ENCODE data around the gene EVC.
A peak's percentile ranks its signal among the peaks of the same experiment; 100 is the strongest.

The EVC gene

GRCh38 chr4:5710961-5711478 lies at the start of gene EVC:
TSS of gene EVC (plus strand) at chr4:5711201. CDS start at chr4:5711381, 180 bp downstream.
- H3K4me3 ChIP-seq (ENCODE audit: low read depth, low read length) = peak within 1 kb of the TSS; percentile 47

- H3K4me3 ChIP-seq (ENCODE audit: low read depth, low read length) = no peak overlapping the region
Observed at GRCh38 chr4:5661237-5661636, 49.8 kb upstream of the EVC start.

GRCh38 chr4:5662555-5662954 lies 48.4 kb upstream of the EVC start:
- H3K4me3 ChIP-seq (ENCODE audit: low read depth, low read length) = no peak overlapping the region

GRCh38 chr4:5664778-5665177 lies 46.2 kb upstream of the EVC start:
- H3K4me3 ChIP-seq (ENCODE audit: low read depth, low read length) = no peak overlapping the region

- H3K4me3 ChIP-seq (ENCODE audit: low read depth, low read length) = no peak overlapping the region
Observed at GRCh38 chr4:5666741-5667140, 44.3 kb upstream of the EVC start.

GRCh38 chr4:5676763-5677162 lies 34.2 kb upstream of the EVC start:
- no peak overlapping the region for H3K4me3 ChIP-seq (ENCODE audit: low read depth, low read length)

- H3K4me3 ChIP-seq (ENCODE audit: low read depth, low read length) = no peak overlapping the region
Observed at GRCh38 chr4:5678977-5679376, 32.0 kb upstream of the EVC start.

- H3K4me3 ChIP-seq (ENCODE audit: low read depth, low read length) = no peak overlapping the region
Observed at GRCh38 chr4:5683566-5683965, 27.4 kb upstream of the EVC start.

- H3K4me3 ChIP-seq (ENCODE audit: low read depth, low read length) = no peak overlapping the region
Observed at GRCh38 chr4:5685296-5685695, 25.7 kb upstream of the EVC start.

- no peak overlapping the region for H3K4me3 ChIP-seq (ENCODE audit: low read depth, low read length)
Observed at GRCh38 chr4:5686338-5686737, 24.7 kb upstream of the EVC start.

GRCh38 chr4:5689065-5689464 lies 21.9 kb upstream of the EVC start:
- no peak overlapping the region for H3K4me3 ChIP-seq (ENCODE audit: low read depth, low read length)

GRCh38 chr4:5691491-5692132 lies 19.4 kb upstream of the EVC start:
- H3K4me3 ChIP-seq (ENCODE audit: low read depth, low read length) = no peak overlapping the region

- no peak overlapping the region for H3K4me3 ChIP-seq (ENCODE audit: low read depth, low read length)
Observed at GRCh38 chr4:5693871-5694270, 17.1 kb upstream of the EVC start.

GRCh38 chr4:5696341-5696740 lies 14.7 kb upstream of the EVC start:
- no peak overlapping the region for H3K4me3 ChIP-seq (ENCODE audit: low read depth, low read length)

- no peak overlapping the region for H3K4me3 ChIP-seq (ENCODE audit: low read depth, low read length)
Observed at GRCh38 chr4:5700459-5700858, 10.5 kb upstream of the EVC start.

GRCh38 chr4:5701971-5702370 lies 9.0 kb upstream of the EVC start:
- no peak overlapping the region for H3K4me3 ChIP-seq (ENCODE audit: low read depth, low read length)

- no peak overlapping the region for H3K4me3 ChIP-seq (ENCODE audit: low read depth, low read length)
Observed at GRCh38 chr4:5703831-5704230, 7.2 kb upstream of the EVC start.

GRCh38 chr4:5704276-5704675 lies 6.7 kb upstream of the EVC start:
- H3K4me3 ChIP-seq (ENCODE audit: low read depth, low read length) = no peak overlapping the region

- H3K4me3 ChIP-seq (ENCODE audit: low read depth, low read length) = no peak overlapping the region
Observed at GRCh38 chr4:5705647-5706320, 5.2 kb upstream of the EVC start.

GRCh38 chr4:5706486-5707290 lies 4.3 kb upstream of the EVC start:
- no peak overlapping the region for H3K4me3 ChIP-seq (ENCODE audit: low read depth, low read length)

GRCh38 chr4:5707366-5707765 lies 3.6 kb upstream of the EVC start:
- peak overlapping the region; percentile 67 for H3K4me3 ChIP-seq (ENCODE audit: low read depth, low read length)
